ENCODE data around the gene DCTN3. TPM values are rescaled to one million over a fixed set of nuclear protein-coding genes. Genes with fewer than 3 reads are reported as not detected.

Gene DCTN3
- total and polyA plus RNA-seq, 2 donors (not counting 3 experiments of a cell fraction or from before 2014, with no cell fraction given) = 91.0 to 170 TPM

GRCh38 chr9:34578241-34579103 lies 41.8 kb downstream of the DCTN3 start:
- Histone ChIP-seq H3K4me1 (ENCODE audit: control insufficient read depth, extremely low read depth, insufficient read depth, low read length) (no peaks in the 10 kb centered on the region), H3K27ac (ENCODE audit: insufficient read depth, low read depth, low read length) (no peak overlapping the region), H3K9ac (replicated peaks; ENCODE audit: extremely low read depth, insufficient read depth, low read length) (no peak overlapping the region), H3K79me2 (ENCODE audit: control insufficient read depth, insufficient read depth, low read length) (no peaks in the 10 kb centered on the region), H3K4me3 (replicated peaks in 1 of 3; ENCODE audit: insufficient read depth in 1 of 3, low read depth in 1 of 3, low read length in 3 of 3) (no peak overlapping the region), H3K4me2 (ENCODE audit: insufficient read depth, low read length) (no peak overlapping the region), H3K9me3 (replicated peaks; ENCODE audit: control insufficient read depth, insufficient read depth, low read length) (no peaks in the 10 kb centered on the region), H2AFZ (ENCODE audit: low read depth, low read length) (no peak overlapping the region), H3K9me1 (replicated peaks; ENCODE audit: control insufficient read depth, extremely low read depth, insufficient read depth, low read length) (no peaks in the 10 kb centered on the region), H3K36me3 (ENCODE audit: control insufficient read depth in 2 of 2, extremely low read depth in 1 of 2, insufficient read depth in 2 of 2, low read length in 2 of 2) (no peaks in the 10 kb centered on the region), H3K27me3 (ENCODE audit: control insufficient read depth in 2 of 2, insufficient read depth in 2 of 2, low read length in 2 of 2) (peaks cover 59 to 61% of the 10 kb centered on the region in 2 experiments), H4K20me1 (replicated peaks; ENCODE audit: control insufficient read depth, extremely low read depth, insufficient read depth, low read length) (no peaks in the 10 kb centered on the region)
- dilution Hi-C loops (cut with MboI; ENCODE audit: extremely low pct_ligation_motif_present, low sequenced_read_pairs) (no loop called here), intact Hi-C loops (cut with micrococcal nuclease) (no loop called here)
- CTCF ChIA-PET = interaction anchor here (0.6 to 8.5 kb wide), 5 partner anchors 14 to 31 kb away, joined by 3 to 106 read pairs (median 3); no protein-coding TSS in a partner anchor
- TF ChIP-seq, protein P1, sequence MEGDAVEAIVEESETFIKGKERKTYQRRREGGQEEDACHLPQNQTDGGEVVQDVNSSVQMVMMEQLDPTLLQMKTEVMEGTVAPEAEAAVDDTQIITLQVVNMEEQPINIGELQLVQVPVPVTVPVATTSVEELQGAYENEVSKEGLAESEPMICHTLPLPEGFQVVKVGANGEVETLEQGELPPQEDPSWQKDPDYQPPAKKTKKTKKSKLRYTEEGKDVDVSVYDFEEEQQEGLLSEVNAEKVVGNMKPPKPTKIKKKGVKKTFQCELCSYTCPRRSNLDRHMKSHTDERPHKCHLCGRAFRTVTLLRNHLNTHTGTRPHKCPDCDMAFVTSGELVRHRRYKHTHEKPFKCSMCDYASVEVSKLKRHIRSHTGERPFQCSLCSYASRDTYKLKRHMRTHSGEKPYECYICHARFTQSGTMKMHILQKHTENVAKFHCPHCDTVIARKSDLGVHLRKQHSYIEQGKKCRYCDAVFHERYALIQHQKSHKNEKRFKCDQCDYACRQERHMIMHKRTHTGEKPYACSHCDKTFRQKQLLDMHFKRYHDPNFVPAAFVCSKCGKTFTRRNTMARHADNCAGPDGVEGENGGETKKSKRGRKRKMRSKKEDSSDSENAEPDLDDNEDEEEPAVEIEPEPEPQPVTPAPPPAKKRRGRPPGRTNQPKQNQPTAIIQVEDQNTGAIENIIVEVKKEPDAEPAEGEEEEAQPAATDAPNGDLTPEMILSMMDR (IDR thresholded peaks at IDR 0.05; ENCODE audit: extremely low read depth in 1 of 2, insufficient read depth in 1 of 2, low read depth in 1 of 2, low read length in 2 of 2) = no peak
- peak; percentile 97 for TF ChIP-seq EZH2 (IDR thresholded peaks at IDR 0.05; ENCODE audit: borderline replicate concordance, low read depth, low read length, severe bottlenecking)
- TF ChIP-seq GATA2 (IDR thresholded peaks at IDR 0.05; ENCODE audit: insufficient read depth, insufficient read length, low read depth, low read length) = no peak
- FAIRE-seq (no peak), DNase-seq (ENCODE audit: low read depth, low spot score) (peak; percentile 28)
- no TSS peak for BruUV-seq (replicated peaks)
- POLR2A ChIA-PET = no interaction called here
